NCI-H524 treated with DMSO at 0.1 percent for 48 hours (cell line): ENCODE results near the gene OPA1.
"Not testable (repeated sequence)": the region's sequence is repeated elsewhere in the genome, so short reads cannot be mapped to it uniquely, and the experiment has no call there.

Source experiments
- DNase-seq: peaks from one replicate; lab custom pipeline; 2025; lab: John Stamatoyannopoulos, UW

Gene OPA1

GRCh38 chr3:193589129-193589528 lies 3.9 kb upstream of the OPA1 start:
- DNase-seq: no peak

- no peak for DNase-seq
These were observed 3.4 kb upstream of the OPA1 start for GRCh38 chr3:193589616-193590015.

- DNase-seq: no peak
These were observed 2.7 kb upstream of the OPA1 start for GRCh38 chr3:193590088-193590856.

- no peak for DNase-seq
These were observed 641 bp downstream of the OPA1 start for GRCh38 chr3:193593668-193594030.

- no peak for DNase-seq
These were observed 2.1 kb downstream of the OPA1 start for GRCh38 chr3:193594946-193595689.

GRCh38 chr3:193595939-193596487 lies 3.0 kb downstream of the OPA1 start:
- DNase-seq: no peak

GRCh38 chr3:193598202-193598601 lies 5.2 kb downstream of the OPA1 start:
- DNase-seq: no peak

GRCh38 chr3:193599393-193599792 lies 6.4 kb downstream of the OPA1 start:
- DNase-seq: no peak

GRCh38 chr3:193605876-193606275 lies 12.9 kb downstream of the OPA1 start:
- no peak for DNase-seq

- not testable (repeated sequence) for DNase-seq
These were observed 13.9 kb downstream of the OPA1 start for GRCh38 chr3:193606892-193607291.

- not testable (repeated sequence) for DNase-seq
These were observed 17.5 kb downstream of the OPA1 start for GRCh38 chr3:193610516-193610915.

- no peak for DNase-seq
These were observed 21.4 kb downstream of the OPA1 start for GRCh38 chr3:193614430-193614829.

GRCh38 chr3:193617628-193618027 lies 24.6 kb downstream of the OPA1 start:
- no peak for DNase-seq

GRCh38 chr3:193620057-193620456 lies 27.0 kb downstream of the OPA1 start:
- no peak for DNase-seq

GRCh38 chr3:193620650-193621049 lies 27.6 kb downstream of the OPA1 start:
- no peak for DNase-seq

GRCh38 chr3:193621127-193621526 lies 28.1 kb downstream of the OPA1 start:
- no peak for DNase-seq

GRCh38 chr3:193630005-193630404 lies 37.0 kb downstream of the OPA1 start:
- no peak for DNase-seq

GRCh38 chr3:193637831-193638230 lies 44.8 kb downstream of the OPA1 start:
- DNase-seq: no peak

GRCh38 chr3:193638833-193639232 lies 45.8 kb downstream of the OPA1 start:
- DNase-seq: no peak

- no peak for DNase-seq
These were observed 47.2 kb downstream of the OPA1 start for GRCh38 chr3:193640165-193640715.

- no peak for DNase-seq
These were observed 47.9 kb downstream of the OPA1 start for GRCh38 chr3:193640728-193641439.

GRCh38 chr3:193641440-193641775 lies 48.4 kb downstream of the OPA1 start:
- DNase-seq: no peak
